HG03139 (cell line): ENCODE results near the gene LGR6.
"Not testable (repeated sequence)": the region's sequence is repeated elsewhere in the genome, so short reads cannot be mapped to it uniquely, and the experiment has no call there.

Experiments used
- ATAC-seq: cut with Tn5 transposase; IDR thresholded peaks from one replicate; pipeline ENCODE4 v1.9.1; 2021; ENCODE audit not compliant: unreplicated experiment

Gene LGR6

DNA sequence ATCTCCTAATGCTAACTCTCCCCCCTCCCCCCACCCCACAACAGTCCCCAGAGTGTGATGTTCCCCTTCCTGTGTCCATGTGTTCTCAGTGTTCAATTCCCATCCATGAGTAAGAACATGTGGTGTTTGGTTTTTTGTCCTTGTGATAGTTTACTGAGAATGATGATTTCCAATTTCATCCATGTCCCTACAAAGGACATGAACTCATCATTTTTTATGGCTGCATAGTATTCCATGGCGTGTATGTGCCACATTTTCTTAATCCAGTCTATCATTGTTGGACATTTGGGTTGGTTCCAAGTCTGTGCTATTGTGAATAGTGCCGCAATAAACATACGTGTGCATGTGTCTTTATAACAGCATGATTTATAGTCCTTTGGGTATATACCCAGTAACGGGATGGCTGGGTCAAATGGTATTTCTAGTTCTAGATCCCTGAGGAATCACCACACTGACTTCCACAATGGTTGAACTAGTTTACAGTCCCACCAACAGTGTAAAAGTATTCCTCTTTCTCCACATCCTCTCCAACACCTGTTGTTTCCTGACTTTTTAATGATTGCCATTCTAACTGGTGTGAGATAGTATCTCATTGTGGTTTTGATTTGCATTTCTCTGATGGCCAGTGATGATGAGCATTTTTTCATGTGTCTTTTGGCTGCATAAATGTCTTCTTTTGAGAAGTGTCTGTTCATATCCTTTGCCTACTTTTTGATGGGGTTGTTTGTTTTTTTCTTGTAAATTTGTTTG lies 67.8 kb downstream of the LGR6 start:
- ATAC-seq: not testable (repeated sequence)

DNA sequence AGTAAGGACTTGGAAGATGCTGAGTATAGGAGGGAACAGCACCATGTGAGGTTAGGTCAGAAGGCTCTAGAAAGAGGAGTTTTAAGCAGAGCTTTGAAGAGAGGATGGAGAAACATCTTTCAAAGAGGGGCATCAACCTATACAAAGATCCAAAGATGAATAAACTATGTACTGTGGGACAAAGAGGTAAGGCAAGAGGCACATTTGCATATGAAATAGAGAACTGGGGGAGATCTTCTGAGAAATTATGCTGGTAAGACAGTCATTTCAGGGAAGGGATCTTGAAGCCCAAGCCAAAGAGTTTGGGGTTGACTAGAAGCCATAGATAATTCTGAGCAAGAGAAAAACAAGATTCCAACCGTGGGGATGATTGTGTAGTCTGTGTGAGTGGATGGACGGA lies 70.0 kb downstream of the LGR6 start:
- ATAC-seq: no peak

DNA sequence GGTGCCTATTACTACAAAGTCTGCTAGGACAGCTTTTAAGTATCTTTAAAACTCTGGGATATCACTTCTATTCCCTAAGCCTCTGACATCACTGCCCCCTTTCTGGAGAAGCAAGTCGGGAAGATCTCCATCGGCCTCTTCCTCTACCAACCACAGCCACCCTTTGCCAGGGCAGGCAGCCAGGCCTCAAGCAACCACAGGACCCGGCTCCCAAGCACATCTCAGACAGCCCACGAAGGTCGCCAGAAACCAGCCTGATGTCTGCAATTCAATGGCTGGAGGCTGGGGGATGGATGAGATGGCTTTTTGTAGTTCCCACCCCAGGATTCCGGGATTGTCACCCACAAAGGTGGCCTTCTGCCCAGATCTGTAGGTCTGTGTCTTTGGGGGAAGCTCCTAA lies 70.7 kb downstream of the LGR6 start:
- no peak for ATAC-seq

DNA sequence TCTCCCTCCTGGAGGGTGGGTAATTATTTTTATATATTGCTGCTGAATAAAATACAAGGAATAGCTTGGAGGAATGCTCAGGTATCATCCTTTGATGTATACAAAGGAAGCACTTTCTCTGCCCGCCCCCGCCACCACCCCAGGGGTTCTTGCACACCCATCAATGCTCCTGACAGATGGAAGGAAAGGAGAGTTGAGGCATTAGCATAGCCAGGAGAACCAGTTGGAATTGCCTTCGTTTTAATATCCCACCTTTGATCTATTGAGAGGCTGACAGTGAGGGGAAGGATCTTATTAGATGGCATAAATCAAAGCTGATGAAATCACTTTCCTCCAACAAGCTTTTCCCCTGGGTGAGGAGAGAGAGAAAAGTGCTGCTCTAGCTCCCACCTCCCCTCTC lies 71.1 kb downstream of the LGR6 start:
- ATAC-seq: no peak

DNA sequence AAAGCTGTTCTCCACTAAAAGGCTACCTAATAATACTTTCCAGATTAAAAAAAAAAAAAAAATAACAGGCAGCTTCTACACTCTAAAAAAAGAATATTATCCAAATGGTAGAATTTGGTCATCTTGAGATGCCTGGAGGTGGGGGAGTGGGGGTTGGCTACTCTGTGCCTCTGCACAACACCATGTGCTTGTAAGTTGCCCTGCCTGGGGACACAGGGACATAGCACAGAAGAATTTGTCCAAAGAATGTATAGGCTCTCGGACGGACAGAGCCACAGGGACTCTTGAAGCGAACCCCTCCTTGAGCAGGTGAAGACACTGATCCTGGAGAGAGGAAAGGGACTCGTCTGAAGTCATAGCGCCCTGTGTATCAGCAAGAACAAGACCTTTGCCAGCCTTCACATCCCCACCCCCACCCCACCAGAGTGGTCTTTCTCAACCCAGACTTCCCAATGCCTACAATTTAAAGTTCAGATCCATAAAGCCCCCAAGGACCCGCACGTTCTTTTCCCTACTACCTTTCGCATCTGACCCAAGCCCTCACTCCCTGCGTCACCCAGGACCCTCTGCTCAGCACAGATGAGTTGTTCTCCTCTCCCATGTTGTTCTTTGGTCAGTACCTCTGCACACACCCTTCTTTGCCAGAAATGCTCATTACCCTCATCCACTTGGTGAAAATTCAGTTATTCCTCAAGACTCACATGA lies 72.6 kb downstream of the LGR6 start:
- ATAC-seq: no peak

DNA sequence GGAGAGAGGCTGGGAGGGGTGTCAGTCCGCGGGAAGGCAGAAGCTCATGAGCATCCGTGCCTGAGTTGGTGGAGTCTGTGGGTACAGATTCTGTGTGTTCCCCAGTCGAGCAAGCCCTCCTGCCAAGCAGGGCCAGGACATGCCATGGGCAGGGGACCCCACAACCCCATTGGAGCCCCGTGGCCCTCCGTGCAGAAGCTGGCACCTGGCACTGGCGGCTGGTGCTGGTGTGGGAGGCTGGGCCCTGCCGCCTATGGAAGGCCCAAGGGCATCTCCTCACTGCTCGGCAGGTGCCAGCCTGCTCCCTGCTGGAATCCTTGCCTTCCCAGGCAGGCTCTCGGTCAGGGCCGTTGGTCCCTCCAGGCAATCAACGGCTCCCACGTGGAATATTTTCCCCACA lies 74.4 kb downstream of the LGR6 start:
- no peak for ATAC-seq

DNA sequence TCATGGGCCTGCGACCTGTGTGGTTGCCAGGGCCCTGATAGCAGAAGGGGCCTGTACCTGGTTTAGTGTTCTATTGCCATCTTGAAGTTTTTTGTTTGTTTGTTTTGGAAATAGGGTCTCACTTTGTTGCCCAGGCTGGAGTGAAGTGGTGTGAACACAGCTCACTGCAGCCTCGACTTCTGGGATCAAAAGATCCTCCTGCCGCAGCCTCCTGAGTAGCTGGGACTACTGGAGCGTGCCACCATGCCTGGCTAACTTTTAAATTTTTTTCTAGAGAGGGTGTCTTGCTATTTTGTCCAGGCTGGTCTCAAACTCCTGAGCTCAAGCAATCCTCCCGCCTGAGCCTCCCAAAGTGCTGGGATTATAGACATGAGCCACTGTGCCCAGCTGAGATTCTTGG lies 75.2 kb downstream of the LGR6 start:
- no peak for ATAC-seq

DNA sequence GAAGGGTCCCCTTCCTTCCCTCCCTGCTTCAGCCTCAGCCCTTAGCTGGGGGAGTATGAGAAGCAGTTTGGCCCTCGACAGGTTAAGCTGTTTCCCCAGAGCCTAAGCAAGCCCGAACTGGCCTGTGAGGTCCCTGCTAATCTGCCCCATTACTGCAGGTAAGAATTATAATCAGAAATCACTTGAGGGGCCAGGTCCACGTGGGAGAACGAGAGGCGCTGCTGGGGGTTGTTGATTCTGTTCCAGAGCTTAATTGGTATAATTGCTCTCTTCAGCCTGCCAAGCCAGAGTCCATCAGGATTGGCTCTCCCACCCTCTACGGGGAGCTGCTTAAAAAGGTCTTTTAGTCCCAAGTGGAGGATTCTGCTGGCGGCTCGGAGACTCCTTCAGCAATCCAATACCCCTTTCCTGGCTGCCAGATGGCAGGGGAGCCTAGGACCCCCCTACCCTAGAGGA lies 77.3 kb downstream of the LGR6 start:
- no peak for ATAC-seq

DNA sequence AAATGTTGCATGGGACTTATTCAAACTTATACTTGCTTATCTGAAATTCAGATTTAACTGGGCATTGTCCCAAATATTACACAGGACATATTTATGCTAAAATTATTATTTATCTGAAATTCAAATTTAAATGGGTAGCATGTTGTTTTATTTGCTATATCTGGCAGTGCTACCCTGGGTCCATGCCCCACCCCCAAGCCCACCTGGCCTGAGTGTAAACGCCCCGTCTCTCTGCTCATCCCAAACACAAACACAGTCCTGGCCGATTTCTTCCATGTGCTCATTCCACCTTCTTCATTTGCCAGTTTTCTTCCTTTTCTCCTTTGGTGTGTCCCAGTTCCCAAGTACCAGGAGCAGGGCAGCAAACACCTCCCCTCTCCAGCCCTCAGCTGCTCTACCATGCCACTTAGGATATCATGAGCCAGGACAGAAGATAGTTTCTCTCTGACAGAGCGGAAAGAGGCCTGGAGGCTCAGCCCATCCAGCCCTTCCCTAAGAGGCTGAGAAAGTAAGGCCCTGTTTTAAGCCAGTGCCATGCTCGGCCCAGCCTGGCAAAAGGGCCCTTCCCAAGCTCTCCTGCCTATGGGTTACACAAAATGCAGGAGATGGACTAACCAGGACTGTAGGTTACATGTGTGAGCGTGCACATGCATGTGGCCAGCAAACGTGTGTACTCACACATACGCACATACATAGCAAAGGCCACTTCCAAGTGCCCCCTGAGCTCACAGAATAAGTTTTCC lies 78.7 kb downstream of the LGR6 start:
- no peak for ATAC-seq

DNA sequence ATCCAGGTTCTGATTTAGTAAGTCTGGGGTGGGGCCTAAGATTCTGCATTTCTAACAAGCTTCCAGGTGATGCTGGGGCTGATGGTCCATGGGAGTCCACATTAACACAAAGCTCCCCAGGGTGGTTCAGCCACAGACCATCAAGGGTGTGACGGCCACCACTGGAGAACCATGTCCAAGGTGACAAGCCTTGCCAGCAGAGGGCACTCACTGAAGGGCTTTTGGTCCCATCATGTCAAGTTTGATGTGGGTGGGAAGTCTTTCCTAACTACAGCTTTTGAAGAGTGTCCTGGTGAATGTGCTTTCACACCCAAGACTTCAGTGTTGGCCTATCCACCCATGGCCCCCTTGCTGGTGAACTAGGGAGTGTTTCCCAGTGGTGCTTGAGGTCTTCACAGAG lies 81.0 kb downstream of the LGR6 start:
- ATAC-seq: no peak

DNA sequence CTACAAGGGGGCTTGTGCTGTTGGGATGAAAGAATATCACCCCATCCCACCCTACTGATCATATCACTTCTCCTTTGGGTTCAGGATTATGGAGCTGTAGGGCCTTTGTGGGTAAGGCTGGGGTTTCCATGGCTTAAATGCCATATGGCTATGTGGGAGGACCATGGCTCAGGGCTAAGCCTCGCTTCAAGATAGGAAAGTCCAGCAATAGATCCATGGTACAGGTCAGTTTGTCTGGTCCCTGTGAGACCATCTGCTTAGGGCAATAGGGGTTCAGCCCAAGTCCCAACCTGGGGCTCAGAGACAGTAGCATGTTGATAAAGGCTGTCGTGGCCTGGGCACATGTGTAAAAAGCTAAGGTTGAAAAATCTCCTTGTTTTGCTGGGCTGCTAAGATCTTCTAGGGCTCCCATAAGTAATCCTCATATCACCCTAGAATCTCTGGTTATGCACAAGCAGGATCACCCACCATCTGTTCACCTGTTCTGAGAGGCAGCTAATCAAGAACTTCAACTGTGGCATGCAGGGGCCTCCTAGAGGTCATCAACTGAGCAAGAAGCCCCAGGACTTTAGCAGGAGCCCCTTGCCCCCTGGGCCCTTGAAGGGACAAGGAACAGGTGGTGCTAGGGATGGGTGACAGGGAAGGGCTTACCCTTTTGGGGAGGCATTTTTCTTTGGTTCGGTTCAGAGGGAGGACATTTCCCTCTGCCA lies 81.6 kb downstream of the LGR6 start:
- ATAC-seq: no peak

DNA sequence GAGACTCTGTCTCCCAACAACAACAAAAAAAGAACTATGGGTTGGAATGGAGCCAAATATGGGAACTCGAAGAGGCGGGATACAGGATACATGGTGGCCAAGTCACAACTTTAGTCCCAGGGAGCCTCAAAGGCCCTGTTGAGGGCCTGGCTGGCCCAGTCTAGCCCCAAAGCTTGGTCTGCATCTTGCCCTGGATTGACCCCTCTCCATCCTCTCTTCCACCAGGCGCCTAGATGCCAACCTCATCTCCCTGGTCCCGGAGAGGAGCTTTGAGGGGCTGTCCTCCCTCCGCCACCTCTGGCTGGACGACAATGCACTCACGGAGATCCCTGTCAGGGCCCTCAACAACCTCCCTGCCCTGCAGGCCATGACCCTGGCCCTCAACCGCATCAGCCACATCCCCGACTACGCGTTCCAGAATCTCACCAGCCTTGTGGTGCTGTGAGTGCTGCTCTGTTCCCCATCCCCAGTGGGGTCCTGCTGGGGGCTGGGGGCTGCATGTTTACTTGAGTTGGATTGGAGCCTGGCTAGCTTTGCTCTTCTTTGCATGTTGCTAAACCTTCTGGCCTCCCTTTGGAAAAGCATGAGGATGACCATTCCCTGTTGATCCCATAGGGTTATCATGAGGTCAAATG lies 82.6 kb downstream of the LGR6 start:
- ATAC-seq: no peak

DNA sequence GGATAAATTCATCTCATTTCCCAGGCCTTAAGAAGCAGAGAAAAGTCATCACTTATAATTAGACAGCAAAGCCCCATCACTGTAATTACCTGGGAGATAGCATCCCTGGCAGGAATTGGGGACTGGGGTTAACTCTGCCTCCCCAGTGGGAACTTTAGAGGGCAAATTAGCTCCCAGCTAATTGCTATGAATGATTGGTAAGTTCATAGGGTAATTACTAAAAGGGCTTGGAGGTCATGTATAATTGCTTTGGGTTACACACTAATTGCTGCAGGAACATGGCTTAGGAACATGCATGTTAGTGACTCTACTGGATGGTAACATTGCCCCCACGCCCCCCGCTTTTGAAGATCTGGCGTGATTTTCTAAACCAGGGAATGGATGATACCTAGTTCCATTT lies 83.3 kb downstream of the LGR6 start:
- ATAC-seq: no peak

DNA sequence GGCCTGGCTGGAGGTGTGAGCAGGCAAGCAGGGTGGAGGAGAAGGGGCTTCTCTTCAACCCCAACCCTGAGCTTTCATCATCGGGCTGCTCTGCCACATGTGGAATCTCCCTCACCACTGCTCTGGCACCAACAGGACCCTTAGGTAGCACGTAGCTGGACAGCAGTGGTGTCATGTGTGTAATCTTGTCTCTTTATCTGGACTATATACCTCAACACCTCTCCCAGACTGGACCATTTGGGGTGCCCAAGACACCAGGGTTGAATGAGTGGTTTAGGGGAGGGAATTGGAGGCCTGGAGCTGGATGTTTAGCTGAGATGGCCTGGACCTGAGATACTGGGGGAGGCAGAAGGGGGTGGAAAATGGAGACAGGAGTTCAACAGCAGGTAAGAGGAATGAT lies 85.2 kb downstream of the LGR6 start:
- no peak for ATAC-seq

DNA sequence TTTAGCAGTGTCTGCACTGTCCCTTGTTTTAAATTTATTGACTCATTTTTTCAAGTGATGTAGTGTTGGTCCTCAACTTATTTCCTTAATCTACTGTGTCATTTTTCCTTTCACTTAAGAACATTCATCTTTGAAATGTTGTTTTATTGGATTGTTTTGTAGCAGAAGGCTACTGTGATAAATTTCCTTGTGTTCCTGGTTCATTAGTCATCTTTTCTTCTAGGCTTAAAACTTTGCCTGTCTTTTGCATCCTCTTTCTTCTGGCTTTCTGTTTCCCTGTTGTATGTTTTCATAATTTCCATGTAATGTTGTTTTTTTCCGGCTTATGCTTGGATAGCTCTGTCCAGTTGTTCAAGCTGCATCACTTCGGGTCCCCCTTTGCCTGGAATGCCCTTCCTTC lies 86.2 kb downstream of the LGR6 start:
- no peak for ATAC-seq

DNA sequence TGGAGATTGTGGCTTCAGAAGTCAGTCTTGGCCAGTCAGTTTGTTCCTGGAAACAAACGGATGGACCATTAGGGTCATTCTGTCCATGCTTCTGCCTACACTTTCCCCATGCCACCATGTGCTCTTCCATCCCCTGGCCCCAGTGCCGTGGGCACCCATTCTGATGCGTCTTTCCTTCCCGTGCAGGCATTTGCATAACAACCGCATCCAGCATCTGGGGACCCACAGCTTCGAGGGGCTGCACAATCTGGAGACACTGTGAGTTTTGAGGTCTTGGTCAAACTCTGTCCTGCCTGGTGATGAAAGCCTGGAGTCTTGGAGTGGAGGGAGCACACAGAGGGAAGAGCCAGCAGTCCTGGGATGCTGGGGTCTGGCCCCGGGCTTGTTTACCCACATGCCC lies 87.0 kb downstream of the LGR6 start:
- ATAC-seq: no peak

DNA sequence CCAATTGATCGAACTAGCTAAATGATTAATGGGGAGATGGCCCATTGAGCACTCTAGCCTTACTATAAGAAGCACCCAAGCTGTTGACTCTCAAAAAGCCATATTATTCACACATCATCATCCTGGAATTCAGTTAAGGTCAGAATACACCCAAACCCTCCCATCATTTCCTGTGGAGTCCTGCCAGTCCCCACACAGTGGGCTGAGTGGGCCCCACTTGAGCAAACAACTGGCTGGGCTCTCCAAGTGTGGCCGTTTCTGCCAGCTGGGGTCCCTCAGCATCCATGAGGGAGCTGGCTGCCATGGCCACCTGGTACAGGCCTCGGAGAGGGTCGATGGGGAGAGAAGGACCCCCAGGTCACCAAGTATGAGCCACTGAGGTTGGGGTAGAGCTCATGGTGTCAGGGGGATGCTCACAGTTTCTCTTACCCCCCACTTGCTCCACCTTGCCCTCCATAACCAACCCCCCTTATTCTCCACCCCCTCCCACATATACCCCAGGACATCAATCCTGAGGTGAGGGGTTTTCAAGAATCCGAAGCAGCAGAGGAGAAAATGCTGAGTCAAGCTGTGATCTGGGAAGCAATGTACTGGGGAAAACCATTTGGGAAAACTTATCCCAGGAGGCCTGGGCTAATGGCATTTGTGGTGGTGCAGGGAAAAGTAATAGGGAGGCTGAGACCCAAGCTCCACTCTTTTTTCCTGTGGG lies 87.9 kb downstream of the LGR6 start:
- ATAC-seq: no peak

DNA sequence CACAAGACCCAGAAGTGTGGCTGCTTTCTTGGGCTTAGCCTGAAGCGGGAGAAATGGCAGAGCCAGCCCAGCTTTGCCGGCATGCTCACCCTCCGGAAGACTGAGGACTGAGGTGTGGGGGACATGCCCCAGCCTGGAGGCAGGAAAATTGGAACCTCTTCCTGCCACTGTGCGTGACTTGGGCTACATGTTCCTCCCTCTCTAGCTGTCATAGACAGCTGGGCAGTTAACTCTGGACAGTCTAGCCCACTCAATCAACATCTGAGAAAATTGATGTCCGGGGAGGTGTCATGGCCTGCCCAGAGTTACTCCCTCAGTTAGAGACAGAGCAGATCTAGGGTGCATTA lies 88.4 kb downstream of the LGR6 start:
- ATAC-seq: no peak

DNA sequence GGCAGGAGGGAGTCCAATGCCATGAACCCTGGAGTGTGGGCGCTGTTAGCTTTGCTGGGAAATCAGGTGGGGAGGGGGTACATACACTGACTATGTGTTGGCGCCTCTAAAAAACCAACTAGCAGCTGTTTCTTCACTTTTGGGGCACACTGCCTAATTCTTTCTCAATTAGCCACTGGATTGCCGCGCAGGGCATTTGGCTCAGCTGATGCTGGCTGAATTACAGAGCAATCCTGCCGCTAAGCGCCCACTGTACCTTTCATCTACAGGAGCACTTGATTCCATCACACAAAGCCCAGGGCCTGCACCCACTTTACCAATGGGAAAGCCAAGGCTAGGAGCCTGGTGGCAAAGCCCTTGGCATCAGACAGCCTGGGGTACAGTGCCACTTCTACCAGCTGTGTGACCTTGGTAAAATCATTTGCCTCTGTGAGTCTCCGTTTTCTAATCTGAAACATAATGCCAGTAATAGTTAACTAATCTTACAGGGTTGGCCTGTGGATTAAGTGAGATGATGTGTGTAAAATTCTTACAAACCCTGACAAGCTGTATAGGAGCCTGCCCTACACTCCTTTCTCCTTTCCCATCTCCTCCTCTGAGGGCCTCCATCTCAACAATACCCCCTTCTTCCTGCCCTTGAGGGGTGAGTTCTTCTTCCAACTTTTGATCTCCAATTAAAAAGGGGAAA lies 89.1 kb downstream of the LGR6 start:
- ATAC-seq: no peak

DNA sequence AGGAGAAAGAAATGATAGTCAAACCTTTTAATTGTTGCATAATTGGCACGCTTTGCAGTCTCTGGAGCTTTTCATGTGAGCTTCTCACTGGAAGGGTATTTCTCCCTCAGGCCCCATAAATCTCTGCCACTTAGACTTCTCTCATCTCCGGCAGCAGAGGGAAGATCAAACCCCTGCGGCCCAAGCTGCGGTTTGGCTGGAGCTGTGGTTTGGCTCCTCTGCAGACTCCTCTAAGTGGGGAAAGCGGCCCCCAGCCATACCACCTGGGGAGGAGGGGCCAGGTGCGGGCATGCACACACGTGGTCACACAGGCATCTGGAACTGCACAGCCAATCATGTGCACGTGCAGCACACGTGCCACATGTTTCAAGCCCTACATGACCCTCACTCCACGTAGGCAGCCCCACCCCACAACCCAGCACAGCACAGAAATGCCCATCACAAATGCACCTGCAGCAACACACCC lies 89.8 kb downstream of the LGR6 start:
- ATAC-seq: no peak
